WERI-Rb-1 (cell line): ENCODE results near the gene DNAI1.
A peak's percentile ranks its signal among the peaks of the same experiment; 100 is the strongest.

Experiments
- DNase-seq: peaks from one replicate; pipeline ENCODE4 v3.0.0-alpha.2; 2020
- H3K27ac ChIP-seq: fragments of 250-450 bp; sonication (Bioruptor Pico); 2 replicates; pipeline ENCODE4 v1.5.1; 2020; ENCODE audit warnings: mild to moderate bottlenecking, moderate library complexity
- H3K27me3 ChIP-seq: fragments of 250-450 bp; sonication (Bioruptor Pico); 2 replicates; pipeline ENCODE4 v1.5.1; 2021; ENCODE audit warnings: mild to moderate bottlenecking, low read depth, moderate library complexity; ENCODE audit not compliant: insufficient read depth, severe bottlenecking
- H3K36me3 ChIP-seq: fragments of 250-450 bp; sonication (Bioruptor Pico); 2 replicates; pipeline ENCODE4 v1.5.1; 2020; ENCODE audit warnings: mild to moderate bottlenecking, moderate library complexity
- H3K4me3 ChIP-seq: 2 replicates; pipeline ENCODE4 v1.5.1; 2011; ENCODE audit warnings: low read depth, mild to moderate bottlenecking, control low read depth, low read length
- H3K9me3 ChIP-seq: fragments of 250-450 bp; sonication (Bioruptor Pico); 2 replicates; pipeline ENCODE4 v1.5.1; 2021; ENCODE audit warnings: mild to moderate bottlenecking, moderate library complexity; ENCODE audit not compliant: severe bottlenecking
- CTCF ChIP-seq: IDR thresholded peaks from 2 replicates; pipeline ENCODE4 v1.5.1; 2011; ENCODE audit warnings: low read depth, mild to moderate bottlenecking, control low read depth, inconsistent platforms, low read length

DNAI1 gene

GRCh38 chr9:34520505-34521385 lies 62.1 kb downstream of the DNAI1 start:
- peaks cover 50% of the 10 kb centered on the region for H3K27me3 ChIP-seq
- H3K27ac ChIP-seq, result no peak overlapping the region
- DNase-seq, result no peak
- no peaks in the 10 kb centered on the region for H3K36me3 ChIP-seq
- H3K9me3 ChIP-seq, result no peaks in the 10 kb centered on the region
- H3K4me3 ChIP-seq, result no peak overlapping the region
- no peak for TF ChIP-seq CTCF

GRCh38 chr9:34521406-34522045 lies 62.9 kb downstream of the DNAI1 start:
- DNase-seq, result no peak
- Histone ChIP-seq H3K27ac (no peak overlapping the region), H3K27me3 (peaks cover 50% of the 10 kb centered on the region), H3K4me3 (no peak overlapping the region), H3K9me3 (no peaks in the 10 kb centered on the region), H3K36me3 (no peaks in the 10 kb centered on the region)
- no peak for TF ChIP-seq CTCF

- H3K9me3 ChIP-seq, result peaks cover 7% of the 10 kb centered on the region
- H3K27ac ChIP-seq, result no peak overlapping the region
- H3K36me3 ChIP-seq, result no peaks in the 10 kb centered on the region
- peaks cover 50% of the 10 kb centered on the region for H3K27me3 ChIP-seq
- TF ChIP-seq CTCF, result no peak
- no peak for DNase-seq
- peak overlapping the region; percentile 33 for H3K4me3 ChIP-seq
These were observed 63.7 kb downstream of the DNAI1 start for GRCh38 chr9:34522091-34522887.

GRCh38 chr9:34522971-34523797 lies 64.6 kb downstream of the DNAI1 start, which contains the start of gene ENHO:
TSS of gene ENHO (minus strand) at chr9:34522990. CDS start at chr9:34521695, 1,295 bp downstream.
- H3K9me3 ChIP-seq, result peaks cover 16% of the 10 kb centered on the region
- H3K4me3 ChIP-seq, result peak within 1 kb of the TSS; percentile 33
- no peak for TF ChIP-seq CTCF
- peak; percentile 83 for DNase-seq
- no peak within 1 kb of the TSS for H3K27ac ChIP-seq
- H3K36me3 ChIP-seq, result no peaks in the 10 kb centered on the region
- H3K27me3 ChIP-seq, result peaks cover 50% of the 10 kb centered on the region

- H3K27ac ChIP-seq, result no peak overlapping the region
- H3K27me3 ChIP-seq, result peaks cover 50% of the 10 kb centered on the region
- TF ChIP-seq CTCF, result no peak
- H3K4me3 ChIP-seq, result no peak overlapping the region
- no peak for DNase-seq
- H3K9me3 ChIP-seq, result peaks cover 18% of the 10 kb centered on the region
- no peaks in the 10 kb centered on the region for H3K36me3 ChIP-seq
These were observed 65.7 kb downstream of the DNAI1 start for GRCh38 chr9:34524349-34524748.
